ENCODE measurements around the gene SYMPK.

Gene SYMPK

DNA sequence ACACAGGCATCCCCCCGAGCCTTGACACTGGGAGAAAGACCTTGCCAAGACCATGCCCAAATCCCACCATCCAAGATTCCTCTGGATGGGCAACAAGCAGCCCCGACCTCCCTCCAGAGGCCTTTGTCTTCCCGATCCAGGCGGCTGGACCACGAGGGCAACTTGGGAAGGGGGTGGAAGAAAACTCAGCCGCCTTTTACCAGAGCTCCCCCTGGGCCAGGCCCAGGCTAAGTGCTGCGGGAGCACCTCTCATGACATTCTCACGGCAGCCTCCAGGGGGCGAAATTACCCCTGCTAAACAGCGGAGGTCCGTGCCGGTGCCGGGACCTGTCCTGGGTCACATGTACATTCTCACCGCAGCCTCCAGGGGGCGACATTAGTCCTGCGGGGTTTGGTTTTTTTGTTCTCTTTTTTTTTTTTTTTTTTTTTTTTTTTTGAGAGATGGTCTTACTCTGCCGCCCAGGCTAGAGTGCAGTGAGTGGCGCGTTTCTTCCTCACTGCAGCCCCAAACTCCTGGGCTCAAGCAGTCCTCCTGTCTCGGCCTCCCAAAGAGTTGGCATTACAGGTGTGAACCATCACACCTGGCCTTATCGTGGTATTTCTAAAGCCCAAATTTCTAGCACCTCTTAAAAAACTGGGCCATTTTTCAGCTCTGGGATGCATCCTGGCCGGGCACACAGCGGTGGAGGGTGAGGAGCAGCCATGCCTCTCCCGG, 45.8 kb downstream of the SYMPK start:
- peak; percentile 99 for DNase-seq (ENCODE audit: low spot score)
- TF ChIP-seq, protein P1, sequence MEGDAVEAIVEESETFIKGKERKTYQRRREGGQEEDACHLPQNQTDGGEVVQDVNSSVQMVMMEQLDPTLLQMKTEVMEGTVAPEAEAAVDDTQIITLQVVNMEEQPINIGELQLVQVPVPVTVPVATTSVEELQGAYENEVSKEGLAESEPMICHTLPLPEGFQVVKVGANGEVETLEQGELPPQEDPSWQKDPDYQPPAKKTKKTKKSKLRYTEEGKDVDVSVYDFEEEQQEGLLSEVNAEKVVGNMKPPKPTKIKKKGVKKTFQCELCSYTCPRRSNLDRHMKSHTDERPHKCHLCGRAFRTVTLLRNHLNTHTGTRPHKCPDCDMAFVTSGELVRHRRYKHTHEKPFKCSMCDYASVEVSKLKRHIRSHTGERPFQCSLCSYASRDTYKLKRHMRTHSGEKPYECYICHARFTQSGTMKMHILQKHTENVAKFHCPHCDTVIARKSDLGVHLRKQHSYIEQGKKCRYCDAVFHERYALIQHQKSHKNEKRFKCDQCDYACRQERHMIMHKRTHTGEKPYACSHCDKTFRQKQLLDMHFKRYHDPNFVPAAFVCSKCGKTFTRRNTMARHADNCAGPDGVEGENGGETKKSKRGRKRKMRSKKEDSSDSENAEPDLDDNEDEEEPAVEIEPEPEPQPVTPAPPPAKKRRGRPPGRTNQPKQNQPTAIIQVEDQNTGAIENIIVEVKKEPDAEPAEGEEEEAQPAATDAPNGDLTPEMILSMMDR (IDR thresholded peaks at IDR 0.05; ENCODE audit: extremely low read depth, missing control alignments), result peak; percentile 93

DNA sequence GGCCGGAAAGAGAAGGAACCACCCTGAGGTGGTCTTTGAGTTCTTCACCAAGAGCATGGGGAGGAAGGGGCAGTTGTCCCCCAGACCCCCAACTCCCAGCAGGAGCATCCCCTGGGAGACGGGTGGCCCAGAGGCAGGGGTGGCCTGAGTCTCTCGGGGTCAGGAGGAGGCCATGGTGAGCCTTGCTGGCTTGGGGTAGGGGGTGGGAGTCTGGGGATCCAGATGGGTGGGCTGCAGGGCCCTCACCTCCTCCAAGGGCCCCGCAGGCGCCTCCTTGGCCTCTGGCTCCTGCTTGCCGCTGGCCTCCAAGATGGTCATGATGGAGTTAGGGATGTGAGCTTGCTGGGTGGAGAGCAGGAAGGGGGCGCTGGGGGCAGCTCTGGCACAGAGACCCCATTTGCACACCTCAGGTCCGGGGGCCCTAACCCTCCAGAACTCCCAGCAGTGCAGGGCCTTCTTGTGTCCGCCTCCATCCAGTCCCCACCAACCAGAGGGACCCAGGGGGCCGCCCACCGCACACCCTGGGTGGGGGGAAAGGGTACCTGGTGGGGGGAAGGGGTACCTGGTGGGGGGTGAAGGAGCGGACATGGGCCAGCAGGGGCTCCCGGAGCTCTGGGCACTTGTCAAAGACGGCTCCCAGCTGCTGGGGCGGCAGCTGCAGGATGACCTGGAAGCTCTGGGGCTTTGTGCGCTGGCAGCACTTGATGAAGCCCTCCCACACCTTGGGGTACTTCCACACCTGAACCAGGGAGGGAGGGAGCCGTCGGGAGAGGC, 46.5 kb downstream of the SYMPK start:
- TF ChIP-seq, protein P1 (IDR thresholded peaks at IDR 0.05; ENCODE audit: extremely low read depth, missing control alignments), result no peak
- peak; percentile 42 for DNase-seq (ENCODE audit: low spot score)

DNA sequence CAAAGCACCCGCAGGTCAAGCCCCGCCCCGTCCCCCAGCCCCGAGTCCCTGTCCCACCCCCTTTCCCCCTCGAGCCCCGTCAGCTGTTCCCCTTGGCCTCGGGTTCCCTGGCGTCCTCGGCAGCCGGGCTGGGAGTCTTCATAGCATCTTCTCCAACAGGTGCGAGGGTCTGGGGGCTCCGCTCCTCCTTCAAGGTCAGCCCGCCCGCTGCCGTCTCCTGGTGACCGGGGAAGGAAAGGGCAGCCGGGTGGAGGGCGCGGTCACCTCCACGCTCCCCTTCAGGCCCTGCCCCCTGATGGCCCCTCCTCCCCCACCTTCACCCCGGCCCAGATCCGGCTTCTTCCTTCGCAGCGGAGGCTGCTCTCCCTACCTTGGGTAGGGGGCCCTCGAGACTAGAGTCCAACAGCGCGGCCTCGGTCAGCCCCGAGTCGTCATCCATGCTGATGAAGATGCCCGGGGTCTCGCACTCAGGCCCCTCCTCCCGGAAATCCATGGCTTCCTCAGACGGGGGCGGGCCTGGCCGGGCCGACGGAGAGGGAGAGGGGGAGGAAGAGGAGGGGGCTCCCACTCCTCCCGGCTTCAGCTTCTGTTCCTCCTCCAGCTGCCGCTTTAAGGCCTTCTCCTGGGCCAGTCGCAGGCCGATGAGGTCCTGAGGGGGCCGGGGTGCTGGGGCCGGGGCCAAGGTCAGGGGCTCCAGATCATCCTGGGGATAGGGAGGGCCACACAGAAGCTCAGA, 47.3 kb downstream of the SYMPK start:
- TF ChIP-seq, protein P1 (IDR thresholded peaks at IDR 0.05; ENCODE audit: extremely low read depth, missing control alignments), result no peak
- no peak for DNase-seq (ENCODE audit: low spot score)

DNA sequence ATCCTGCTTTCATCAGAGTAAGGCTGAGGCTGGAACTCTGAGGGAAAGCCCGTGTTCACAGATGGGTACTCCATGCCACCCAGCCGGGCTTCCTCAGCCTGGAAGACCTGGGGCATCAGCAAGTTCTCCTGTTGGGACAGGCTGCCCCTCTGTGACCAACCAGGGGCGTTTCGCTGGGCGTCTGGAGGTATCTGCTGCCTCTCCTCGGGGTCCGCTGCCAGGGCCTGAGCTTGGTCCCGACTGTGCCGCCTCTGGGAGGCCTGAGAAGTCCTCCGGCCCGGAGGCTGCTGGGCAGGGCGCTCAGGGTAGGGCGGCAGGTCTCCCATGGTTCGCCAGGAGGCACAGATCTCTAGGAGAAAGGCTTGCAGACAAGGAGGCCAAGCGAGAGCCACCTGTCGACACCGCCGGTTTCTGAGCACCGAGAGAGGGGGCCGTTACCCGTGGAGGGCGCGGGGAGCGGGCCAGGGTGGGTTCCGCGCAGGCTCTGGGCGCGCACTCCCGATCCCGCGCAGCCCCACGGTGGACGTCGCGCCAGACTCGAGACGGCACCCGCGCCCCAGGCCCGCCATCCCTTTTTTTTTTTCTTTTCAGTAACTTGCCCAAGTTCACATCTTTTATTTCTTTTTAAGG, 48.0 kb downstream of the SYMPK start, which contains the start of gene RSPH6A:
Gene RSPH6A (minus strand): TSS at position 458 of the 630 bp plus-strand sequence. CDS start 132 bp downstream, at position 326.
- DNase-seq (ENCODE audit: low spot score), result no peak
- TF ChIP-seq, protein P1 (IDR thresholded peaks at IDR 0.05; ENCODE audit: extremely low read depth, missing control alignments), result no peak

DNA sequence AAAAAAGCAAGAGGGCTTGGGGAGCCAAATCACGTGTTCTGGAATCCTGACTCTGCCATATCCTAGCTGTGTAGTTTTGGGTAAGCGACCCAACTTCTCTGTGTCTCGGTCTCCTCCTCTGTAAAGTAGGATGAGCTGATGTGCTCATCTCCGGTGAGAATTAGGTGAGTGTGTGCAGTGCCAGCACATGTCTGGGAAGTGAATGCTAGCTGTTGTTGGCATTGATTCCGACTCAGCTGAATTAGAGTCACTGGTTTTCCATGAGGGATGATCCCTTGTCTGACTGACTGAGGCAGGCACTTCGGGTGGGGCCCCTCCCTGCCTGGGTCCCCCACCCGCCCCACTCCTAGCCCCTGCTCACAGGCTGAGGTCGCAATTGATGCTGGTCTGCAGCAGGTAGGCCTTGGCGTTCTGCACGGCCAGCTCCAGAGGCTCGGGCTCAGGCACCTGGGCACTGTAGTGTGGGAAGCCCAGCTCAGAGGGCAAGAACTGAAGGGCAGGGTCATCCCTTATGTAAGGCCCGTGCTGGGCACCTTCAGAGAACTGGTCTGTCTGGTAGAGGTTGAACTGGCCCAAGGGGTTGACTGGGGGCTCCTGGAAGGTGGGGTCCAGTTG, 48.7 kb downstream of the SYMPK start:
- TF ChIP-seq, protein P1 (IDR thresholded peaks at IDR 0.05; ENCODE audit: extremely low read depth, missing control alignments), result no peak

DNA sequence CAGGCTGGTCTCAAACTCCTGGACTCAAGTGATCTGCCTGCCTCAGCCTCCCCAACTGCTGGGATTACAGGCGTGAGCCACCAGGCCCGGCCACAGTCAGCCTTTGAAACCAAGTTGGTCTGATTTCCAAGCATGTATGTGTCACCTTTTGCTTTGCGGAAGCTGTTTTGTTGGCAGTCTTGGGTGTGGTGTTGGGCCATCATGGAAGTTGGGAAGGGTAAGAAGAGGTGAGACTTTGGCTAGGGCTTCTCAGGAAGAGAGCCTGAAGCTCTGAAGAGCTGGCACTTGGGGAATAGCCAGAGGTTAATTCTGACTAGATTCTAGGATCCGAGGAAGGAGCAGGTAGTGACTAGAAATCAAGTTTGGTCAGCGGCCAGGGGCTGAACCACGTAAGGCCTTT, 50.6 kb downstream of the SYMPK start:
- no peak for DNase-seq (ENCODE audit: low spot score)
- TF ChIP-seq, protein P1 (IDR thresholded peaks at IDR 0.05; ENCODE audit: extremely low read depth, missing control alignments), result no peak

More for the DNA sequence above, 48.7 kb downstream of the SYMPK start:
- DNase-seq (ENCODE audit: low spot score), result no peak
